GM12878 (cell line): ENCODE measurements around the gene SCAANT1. TPM values are rescaled to one million over a fixed set of nuclear protein-coding genes. Genes with fewer than 3 reads are reported as not detected.

Source experiments
- ATAC-seq: fragments of 200-7000 bp; cut with Tn5 transposase; 3 replicates; pipeline ENCODE4 v1.9.1; 2020; ENCODE audit warnings: mild to moderate bottlenecking, moderate library complexity
- BruUV-seq: library from RNA; stranded (reverse); fragments of 400-500 nt; replicated peaks from 2 replicates; lab custom pipeline; 2021; lab: Mats Ljungman, UMichigan
- CTCF ChIA-PET: fragments of 300-600 bp; sonication (Branson Sonifier 250); formaldehyde crosslinking; extraction: SDS; loops from one replicate; lab custom pipeline; 2021; ENCODE audit warnings: inconsistent platforms; lab: Yijun Ruan, JAX
- POLR2A ChIA-PET: fragments of 350-600 bp; formaldehyde crosslinking; extraction: SDS; loops from one replicate; lab custom pipeline; 2021; ENCODE audit warnings: inconsistent platforms; lab: Charles Lee
- RAD21 ChIA-PET: fragments of 300-600 bp; sonication (Branson Sonifier 250); formaldehyde crosslinking; loops from one replicate; lab custom pipeline; 2023; ENCODE audit warnings: antibody characterized with exemption; ENCODE audit not compliant: unreplicated experiment; lab: Charles Lee
- SMC1A ChIA-PET: fragments of 300-600 bp; sonication (Branson Sonifier 250); formaldehyde crosslinking; loops from one replicate; lab custom pipeline; 2023; ENCODE audit not compliant: unreplicated experiment, uncharacterized antibody; lab: Charles Lee
- DNase-seq: peaks from one replicate; pipeline ENCODE4 v3.0.0-alpha.2; 2011; ENCODE audit warnings: low read depth, low spot score
- FAIRE-seq: peaks from 3 replicates; lab custom pipeline; 2011; peaks lifted over from hg19 to GRCh38; lab: Jason Lieb, UNC
- H2AFZ ChIP-seq: 2 replicates; pipeline ENCODE4 v1.6.0; 2011; ENCODE audit warnings: low read depth, low read length, control low read depth; ENCODE audit not compliant: control insufficient read depth
- H3K27ac ChIP-seq: 2 replicates; pipeline ENCODE4 v1.5.1; 2011; ENCODE audit warnings: control low read depth; ENCODE audit not compliant: control insufficient read depth, insufficient read depth
- H3K27me3 ChIP-seq, 2 experiments: replicated peaks in 1 of 2; 2 replicates each; pipeline versions ENCODE4 v1.6.0 to v1.6.1; 2011; ENCODE audit warnings: low read length in 1 of 2; ENCODE audit not compliant: control insufficient read depth in 2 of 2, insufficient read depth in 2 of 2
- H3K36me3 ChIP-seq, 2 experiments: 2 replicates each; pipeline ENCODE4 v1.5.1; 2011; ENCODE audit warnings: low read length in 1 of 2; ENCODE audit not compliant: control insufficient read depth in 2 of 2, insufficient read depth in 2 of 2
- H3K4me1 ChIP-seq: 2 replicates; pipeline ENCODE4 v1.6.1; 2011; ENCODE audit warnings: mild to moderate bottlenecking, low read length, moderate library complexity, mixed read lengths; ENCODE audit not compliant: control insufficient read depth, insufficient read depth
- H3K4me2 ChIP-seq: 2 replicates; pipeline ENCODE4 v1.6.0; 2011; ENCODE audit warnings: control low read depth; ENCODE audit not compliant: control insufficient read depth, insufficient read depth
- H3K4me3 ChIP-seq: fragments of 200-600 bp; sonication (generic); 2 replicates; pipeline ENCODE4 v1.5.1; 2016
- H3K79me2 ChIP-seq: 2 replicates; pipeline ENCODE4 v1.6.0; 2011; ENCODE audit warnings: low read length; ENCODE audit not compliant: control insufficient read depth, insufficient read depth
- H3K9ac ChIP-seq: 2 replicates; pipeline ENCODE4 v1.8.0; 2011; ENCODE audit warnings: low read length, control low read depth, mixed read lengths; ENCODE audit not compliant: control insufficient read depth, insufficient read depth
- H3K9me3 ChIP-seq: replicated peaks from 3 replicates; pipeline ENCODE4 v1.5.1; 2011; ENCODE audit warnings: mild to moderate bottlenecking, low read length; ENCODE audit not compliant: control insufficient read depth, insufficient read depth
- H4K20me1 ChIP-seq: 2 replicates; pipeline ENCODE4 v1.6.0; 2011; ENCODE audit not compliant: control insufficient read depth, insufficient read depth
- CREB1 ChIP-seq: IDR thresholded peaks from 2 replicates; pipeline ENCODE4 v1.6.1; 2012; ENCODE audit warnings: low read depth, mild to moderate bottlenecking, inconsistent platforms
- EZH2 ChIP-seq: IDR thresholded peaks from 2 replicates; pipeline ENCODE4 v1.6.1; 2012; ENCODE audit warnings: low read depth, mild to moderate bottlenecking, control low read depth, inconsistent platforms, low read length, borderline replicate concordance; ENCODE audit not compliant: control insufficient read depth
- GATAD2B ChIP-seq: fragments of 450-650 bp; conservative IDR thresholded peaks from 2 replicates; pipeline ENCODE4 v1.6.1; 2017; ENCODE audit warnings: low read depth, mild to moderate bottlenecking, moderate library complexity
- HCFC1 ChIP-seq: fragments of 150-350 bp; IDR thresholded peaks from 2 replicates; pipeline ENCODE4 v1.6.1; 2014; ENCODE audit warnings: low read length
- IRF5 ChIP-seq: fragments of 450-650 bp; IDR thresholded peaks from 2 replicates; pipeline ENCODE4 v1.6.1; 2017; ENCODE audit warnings: borderline replicate concordance
- KDM1A ChIP-seq: fragments of 200-600 bp; sonication (generic); IDR thresholded peaks from 2 replicates; pipeline ENCODE4 v1.6.1; 2016; ENCODE audit warnings: borderline replicate concordance
- NRF1 ChIP-seq: conservative IDR thresholded peaks from 2 replicates; pipeline ENCODE4 v1.6.1; 2011; ENCODE audit warnings: mild to moderate bottlenecking, low read depth, low read length, improper control_type of control experiment
- PAX5 ChIP-seq: IDR thresholded peaks from 2 replicates; pipeline ENCODE4 v1.6.1; 2011; ENCODE audit warnings: low read depth, low read length, borderline replicate concordance
- PBX3 ChIP-seq: IDR thresholded peaks from 2 replicates; pipeline ENCODE4 v1.6.1; 2011; ENCODE audit warnings: mild to moderate bottlenecking, low read depth, low read length, moderate library complexity; ENCODE audit not compliant: insufficient replicate concordance
- POLR2AphosphoS5 ChIP-seq: IDR thresholded peaks from 2 replicates; pipeline ENCODE4 v1.6.1; 2011; ENCODE audit warnings: mild to moderate bottlenecking, low read length, inconsistent platforms
- RBBP5 ChIP-seq: fragments of 200-600 bp; sonication (generic); conservative IDR thresholded peaks from 2 replicates; pipeline ENCODE4 v1.6.1; 2016
- SMC3 ChIP-seq: IDR thresholded peaks from 2 replicates; pipeline ENCODE4 v1.6.1; 2011; ENCODE audit warnings: low read length, improper control_type of control experiment, borderline replicate concordance
- SREBF2 ChIP-seq: IDR thresholded peaks from 2 replicates; pipeline ENCODE4 v1.6.1; 2012; ENCODE audit warnings: mild to moderate bottlenecking, low read length
- WGBS: methylation state at CpG from one replicate; pipeline ENCODE4 v1.1.6; 2016; ENCODE audit warnings: low lambda C conversion rate; ENCODE audit not compliant: insufficient replicate concordance, insufficient coverage; ENCODE audit errors: missing lambda C conversion rate; 5-methylcytosine and 5-hydroxymethylcytosine counted together
- in situ Hi-C: fragments of 300-500 bp; cut with MboI; formaldehyde crosslinking; loops from 9 replicates; pipeline ENCODE4 v1.14.3; 2018; ENCODE audit warnings: mixed read lengths
- intact Hi-C: fragments of 100-400 bp; cut with micrococcal nuclease; formaldehyde crosslinking; loops from one replicate; pipeline ENCODE4 v1.14.2; 2022; ENCODE audit not compliant: unreplicated experiment
- polyA plus RNA-seq, 11 experiments: library from polyadenylated mRNA; depleted of rRNA in 4 of 11; unstranded in 6 of 11; stranded (reverse) in 5 of 11; fragments of >200 nt; fragmentation: Nextera tagmentation in 4 of 11; fragmentation: Illumina TruSeq in 1 of 11; extraction: Ambion mirVana in 4 of 11; extraction: Trizol in 1 of 11; gene quantifications; 1 replicate in 1 of 11; 2 replicates in 10 of 11; pipeline versions ENCODE4 v1.2.1 to v1.2.3, GENCODE V29; 2011 to 2016; ENCODE audit warnings: inconsistent platforms in 2 of 11, missing spikeins in 2 of 11, low read depth in 1 of 11
- total RNA-seq, 4 experiments: library from RNA; depleted of rRNA in 3 of 4; stranded (reverse); fragments of >200 nt in 3 of 4; fragmentation: Illumina TruSeq in 1 of 4; extraction: Trizol in 1 of 4; gene quantifications; 2 replicates each; pipeline versions ENCODE4 v1.2.1 to v1.2.3, GENCODE V29; 2013 to 2021
- TF ChIP-seq, protein P1 (sequence below): fragments of 450-650 bp; IDR thresholded peaks from 2 replicates; pipeline ENCODE4 v1.6.1; 2017; ENCODE audit warnings: mild to moderate bottlenecking, low read depth, inconsistent platforms; ENCODE audit not compliant: poor library complexity, severe bottlenecking

SCAANT1 gene
- total and polyA plus RNA-seq, 10 of the 15 experiments (the other 5 are each of a cell fraction or from before 2014, with no cell fraction given), result 0.60 to 1.7 (median 0.95) TPM; not detected in 6

DNA sequence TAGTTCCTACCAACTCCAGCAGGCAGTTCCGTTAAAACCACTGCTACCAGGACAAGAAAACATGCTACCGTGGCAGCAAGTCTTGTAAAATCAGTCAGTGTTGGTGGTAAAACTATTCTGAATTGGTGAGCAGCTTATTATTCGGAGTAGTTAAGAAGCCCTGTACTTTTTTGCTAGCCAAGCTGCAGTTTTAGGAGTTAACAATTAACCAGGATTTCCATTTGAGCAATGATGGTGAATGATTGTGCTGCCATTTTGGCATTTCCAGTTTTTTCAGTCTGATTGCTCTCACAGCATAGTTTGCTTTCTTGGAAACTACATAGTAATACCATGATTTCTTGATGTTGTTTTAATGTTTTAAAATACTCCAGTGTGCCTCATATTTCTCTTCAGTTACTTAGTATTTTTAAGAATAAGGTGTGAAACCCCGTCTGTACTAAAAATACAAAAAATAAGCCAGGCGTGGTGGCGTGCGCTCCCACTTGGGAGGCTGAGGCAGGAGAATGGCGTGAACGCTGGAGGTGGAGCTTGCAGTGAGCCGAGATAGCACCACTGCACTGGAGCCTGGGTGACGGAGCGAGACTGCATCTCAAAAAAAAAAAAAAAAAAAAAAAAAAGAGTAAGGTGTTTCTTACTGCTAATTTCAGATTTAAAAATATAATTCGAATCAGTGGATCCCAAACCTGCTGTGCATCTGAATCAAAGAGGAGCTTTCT is 43.8 kb upstream of the SCAANT1 start:
- Histone ChIP-seq H2AFZ (no peak overlapping the region), H3K27me3 (no peaks in the 10 kb centered on the region), H3K4me2 (no peak overlapping the region)
- BruUV-seq, result no TSS peak
- SMC1A ChIA-PET, result interaction anchor here (0.9 to 1.7 kb wide), 4 partner anchors 12 to 120 kb away, joined by 3 to 5 read pairs (median 4); no protein-coding TSS in a partner anchor
- TF ChIP-seq, protein P1, sequence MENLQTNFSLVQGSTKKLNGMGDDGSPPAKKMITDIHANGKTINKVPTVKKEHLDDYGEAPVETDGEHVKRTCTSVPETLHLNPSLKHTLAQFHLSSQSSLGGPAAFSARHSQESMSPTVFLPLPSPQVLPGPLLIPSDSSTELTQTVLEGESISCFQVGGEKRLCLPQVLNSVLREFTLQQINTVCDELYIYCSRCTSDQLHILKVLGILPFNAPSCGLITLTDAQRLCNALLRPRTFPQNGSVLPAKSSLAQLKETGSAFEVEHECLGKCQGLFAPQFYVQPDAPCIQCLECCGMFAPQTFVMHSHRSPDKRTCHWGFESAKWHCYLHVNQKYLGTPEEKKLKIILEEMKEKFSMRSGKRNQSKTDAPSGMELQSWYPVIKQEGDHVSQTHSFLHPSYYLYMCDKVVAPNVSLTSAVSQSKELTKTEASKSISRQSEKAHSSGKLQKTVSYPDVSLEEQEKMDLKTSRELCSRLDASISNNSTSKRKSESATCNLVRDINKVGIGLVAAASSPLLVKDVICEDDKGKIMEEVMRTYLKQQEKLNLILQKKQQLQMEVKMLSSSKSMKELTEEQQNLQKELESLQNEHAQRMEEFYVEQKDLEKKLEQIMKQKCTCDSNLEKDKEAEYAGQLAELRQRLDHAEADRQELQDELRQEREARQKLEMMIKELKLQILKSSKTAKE, result no peak
- no peak for TF ChIP-seq SMC3
- no peak for TF ChIP-seq NRF1
- no peak for TF ChIP-seq POLR2AphosphoS5
- TF ChIP-seq PAX5, result no peak
- TF ChIP-seq GATAD2B, result no peak
- no peak for TF ChIP-seq KDM1A
- TF ChIP-seq CREB1, result no peak
- no peak for TF ChIP-seq HCFC1
- no peak for TF ChIP-seq IRF5
- no peak for TF ChIP-seq SREBF2
- TF ChIP-seq PBX3, result no peak
- no peak for TF ChIP-seq RBBP5
- TF ChIP-seq EZH2, result no peak
- TF ChIP-seq, all 136 proteins: peak for 0
- Histone ChIP-seq H4K20me1 (no peaks in the 10 kb centered on the region), H3K9me3 (no peaks in the 10 kb centered on the region), H3K36me3 (peaks cover 3 to 9% of the 10 kb centered on the region in 2 experiments), H3K27ac (no peak overlapping the region), H3K4me3 (no peak overlapping the region), H3K79me2 (peaks cover 8% of the 10 kb centered on the region), H3K4me1 (peaks cover 9% of the 10 kb centered on the region; the same call in 1 of the 2 replicates), H3K9ac (no peak overlapping the region)
- DNase-seq (no peak), ATAC-seq (no peak), FAIRE-seq (no peak)
- WGBS, result 65% methylated on average over 13 of the region's 13 CpGs
- ChIA-PET RAD21 (no interaction called here), POLR2A (interaction anchor here (0.7 kb wide), 1 partner anchor 131 kb away, joined by 8 read pairs; no protein-coding TSS in a partner anchor), CTCF (interaction anchor here (0.8 to 1.7 kb wide), 2 partner anchors 13 to 35 kb away, joined by 3 to 4 read pairs; no protein-coding TSS in a partner anchor)
- intact Hi-C loops, result no loop called here
- in situ Hi-C loops, result no loop called here
